SHP77 treated with DMSO at 0.1 percent for 48 hours (cell line): ENCODE measurements around the gene CR1L.
"Not testable (repeated sequence)": the region's sequence is repeated elsewhere in the genome, so short reads cannot be mapped to it uniquely, and the experiment has no call there.

Experiments used
- DNase-seq: peaks from one replicate; lab custom pipeline; 2025; lab: John Stamatoyannopoulos, UW

Gene CR1L

GRCh38 chr1:207644852-207645634 is at the start of gene CR1L:
Gene CR1L, plus strand, starts transcription at chr1:207645133. Its CDS starts 101 bp downstream, at chr1:207645234.
- DNase-seq, result no peak

GRCh38 chr1:207603777-207604176 is 41.2 kb upstream of the CR1L start:
- no peak for DNase-seq

GRCh38 chr1:207605444-207606361 is 39.2 kb upstream of the CR1L start:
- DNase-seq, result no peak

- no peak for DNase-seq
Observed at GRCh38 chr1:207606362-207606755, 38.6 kb upstream of the CR1L start.

GRCh38 chr1:207612762-207613161 is 32.2 kb upstream of the CR1L start:
- no peak for DNase-seq

GRCh38 chr1:207619871-207620542 is 24.9 kb upstream of the CR1L start:
- DNase-seq, result no peak

- no peak for DNase-seq
Observed at GRCh38 chr1:207620543-207620893, 24.4 kb upstream of the CR1L start.

GRCh38 chr1:207625504-207626071 is 19.3 kb upstream of the CR1L start:
- DNase-seq, result not testable (repeated sequence)

GRCh38 chr1:207626972-207627337 is 18.0 kb upstream of the CR1L start:
- DNase-seq, result no peak

- no peak for DNase-seq
Observed at GRCh38 chr1:207627496-207627895, 17.4 kb upstream of the CR1L start.

GRCh38 chr1:207628776-207629175 is 16.2 kb upstream of the CR1L start:
- DNase-seq, result no peak

- DNase-seq, result no peak
Observed at GRCh38 chr1:207631137-207631536, 13.8 kb upstream of the CR1L start.

- no peak for DNase-seq
Observed at GRCh38 chr1:207633226-207633625, 11.7 kb upstream of the CR1L start.

- not testable (repeated sequence) for DNase-seq
Observed at GRCh38 chr1:207633699-207634289, 11.1 kb upstream of the CR1L start.

GRCh38 chr1:207634293-207634692 is 10.6 kb upstream of the CR1L start:
- not testable (repeated sequence) for DNase-seq

GRCh38 chr1:207635569-207636186 is 9.3 kb upstream of the CR1L start:
- not testable (repeated sequence) for DNase-seq

GRCh38 chr1:207638487-207639145 is 6.3 kb upstream of the CR1L start:
- not testable (repeated sequence) for DNase-seq

- not testable (repeated sequence) for DNase-seq
Observed at GRCh38 chr1:207639362-207639761, 5.6 kb upstream of the CR1L start.

GRCh38 chr1:207644166-207644851 is 624 bp upstream of the CR1L start:
- DNase-seq, result no peak

GRCh38 chr1:207645635-207646081 is 725 bp downstream of the CR1L start:
- DNase-seq, result no peak
